WTC11 (cell line): ENCODE results near the gene RMI1.

Source experiments
- CREM ChIP-seq: sonication (generic); formaldehyde crosslinking; IDR thresholded peaks from 2 replicates; pipeline ENCODE4 v1.8.1; 2022; ENCODE audit warnings: mild to moderate bottlenecking, missing genetic modification reagents, moderate library complexity
- E2F1 ChIP-seq: sonication (generic); formaldehyde crosslinking; IDR thresholded peaks from 2 replicates; pipeline ENCODE4 v1.8.0; 2022; ENCODE audit warnings: mild to moderate bottlenecking, missing genetic modification reagents
- MYBL2 ChIP-seq: sonication (generic); formaldehyde crosslinking; IDR thresholded peaks from 2 replicates; pipeline ENCODE4 v1.8.1; 2023; ENCODE audit warnings: mild to moderate bottlenecking, moderate library complexity, missing genetic modification reagents
- ZNF219 ChIP-seq: sonication (generic); formaldehyde crosslinking; IDR thresholded peaks from 2 replicates; pipeline ENCODE4 v1.8.0; 2023; ENCODE audit warnings: missing genetic modification reagents, mild to moderate bottlenecking, borderline replicate concordance

- TF ChIP-seq E2F1 (no peak), MYBL2 (no peak), CREM (no peak), ZNF219 (no peak)
Measured at GRCh38 chr9:83932011-83932410, 48.6 kb upstream of the RMI1 start.
